Measurements from ENCODE around the gene COL6A2. TPM values are rescaled to one million over a fixed set of nuclear protein-coding genes. Genes with fewer than 3 reads are reported as not detected.

Gene COL6A2
- total RNA-seq, 4 donors from 2014 or later = 88.9 to 150 (median 126) TPM

DNA sequence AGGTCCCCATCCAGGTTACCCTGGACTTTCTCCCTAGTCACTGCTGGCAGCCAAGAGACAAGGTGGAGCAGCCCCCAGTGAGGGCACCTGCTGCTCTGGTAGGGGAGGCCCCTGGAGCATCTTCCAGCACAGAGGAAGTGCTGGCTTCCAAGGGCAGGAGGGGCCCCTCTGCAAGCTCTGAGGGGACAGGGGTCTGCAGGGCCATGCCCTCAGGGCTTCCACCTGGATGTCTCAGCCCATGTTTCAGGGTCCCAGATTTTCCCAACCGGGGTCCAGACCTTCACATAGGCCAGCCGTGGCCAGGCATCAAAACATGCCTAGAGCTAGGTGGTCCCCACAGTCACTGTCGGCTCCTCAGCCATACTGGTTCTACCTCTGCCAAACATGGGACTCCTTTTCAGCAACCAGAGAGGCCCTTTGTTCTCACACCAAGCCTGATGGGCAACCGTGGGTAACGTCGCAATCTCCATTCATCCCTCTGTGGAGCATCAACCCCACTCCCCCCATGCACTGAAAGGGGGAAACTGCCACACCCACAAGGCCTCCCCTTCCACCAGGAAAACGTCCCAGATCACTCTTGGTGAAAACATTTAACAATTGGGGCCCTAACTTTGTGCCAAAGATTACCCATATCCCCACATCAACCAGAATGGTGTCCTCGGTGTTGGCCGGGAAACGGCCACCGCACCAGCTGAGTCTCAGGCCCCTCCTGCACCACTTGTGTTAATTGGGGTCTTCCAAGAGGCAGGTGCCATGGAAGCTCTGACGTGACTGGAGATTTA, 1.9 kb upstream of the COL6A2 start:
- no peaks in the 10 kb centered on the region for H3K9me3 ChIP-seq
- peaks cover 48% of the 10 kb centered on the region for H3K4me1 ChIP-seq
- H3K27ac ChIP-seq = no peak overlapping the region

DNA sequence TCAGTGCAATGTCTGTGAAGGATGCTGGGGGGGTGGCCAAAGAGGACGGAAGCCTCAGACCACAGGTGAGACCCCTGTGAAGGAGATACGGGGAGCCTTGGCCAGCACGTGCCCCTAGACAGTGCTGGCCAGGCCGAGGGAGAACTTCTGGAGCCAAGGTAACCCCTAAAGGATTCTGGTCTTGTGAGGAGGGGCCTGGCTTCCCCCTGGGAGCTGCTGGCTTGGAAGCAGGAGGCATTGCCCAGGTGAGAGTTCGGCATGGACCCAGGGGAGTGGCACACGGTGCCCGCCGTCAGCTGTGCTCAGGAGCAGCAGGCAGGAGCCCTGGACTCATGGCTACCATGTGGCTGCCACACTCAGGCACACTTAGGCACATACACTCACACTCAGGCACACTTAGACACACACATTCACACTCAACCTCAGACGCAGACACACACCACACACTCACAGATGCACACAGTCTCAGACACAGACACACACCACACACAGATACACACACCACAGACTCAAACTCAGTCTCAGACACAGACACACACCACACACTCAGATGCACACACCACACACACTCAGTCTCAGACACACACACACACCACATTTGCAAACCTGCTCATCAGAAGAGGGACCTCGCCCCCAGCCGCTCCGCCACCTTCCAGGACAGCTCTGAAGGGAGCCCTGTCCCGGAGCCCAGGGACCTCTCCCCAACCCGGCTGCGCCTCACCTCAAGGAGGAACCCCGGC, 1.1 kb upstream of the COL6A2 start:
- WGBS = 61% methylated on average over 11 of the region's 16 CpGs
- Histone ChIP-seq H3K4me3 (peak overlapping the region; percentile 82), H3K9me3 (no peaks in the 10 kb centered on the region), H3K27me3 (peaks cover 31% of the 10 kb centered on the region), H3K36me3 (no peaks in the 10 kb centered on the region), H3K4me1 (peaks cover 44% of the 10 kb centered on the region), H3K27ac (peak overlapping the region; percentile 98)
- DNase-seq (ENCODE audit: low spot score in 2 of 2) = no peak
- TF ChIP-seq POLR2A (IDR thresholded peaks at IDR 0.05) (no peak), POLR2AphosphoS5 (IDR thresholded peaks at IDR 0.05) (no peak)

More for the DNA sequence above, 1.9 kb upstream of the COL6A2 start:
- DNase-seq (ENCODE audit: low spot score in 2 of 2) = no peak
- 92% methylated on average over 9 of the region's 12 CpGs for WGBS
- no peak for TF ChIP-seq POLR2AphosphoS5 (IDR thresholded peaks at IDR 0.05)
- TF ChIP-seq, protein P1, sequence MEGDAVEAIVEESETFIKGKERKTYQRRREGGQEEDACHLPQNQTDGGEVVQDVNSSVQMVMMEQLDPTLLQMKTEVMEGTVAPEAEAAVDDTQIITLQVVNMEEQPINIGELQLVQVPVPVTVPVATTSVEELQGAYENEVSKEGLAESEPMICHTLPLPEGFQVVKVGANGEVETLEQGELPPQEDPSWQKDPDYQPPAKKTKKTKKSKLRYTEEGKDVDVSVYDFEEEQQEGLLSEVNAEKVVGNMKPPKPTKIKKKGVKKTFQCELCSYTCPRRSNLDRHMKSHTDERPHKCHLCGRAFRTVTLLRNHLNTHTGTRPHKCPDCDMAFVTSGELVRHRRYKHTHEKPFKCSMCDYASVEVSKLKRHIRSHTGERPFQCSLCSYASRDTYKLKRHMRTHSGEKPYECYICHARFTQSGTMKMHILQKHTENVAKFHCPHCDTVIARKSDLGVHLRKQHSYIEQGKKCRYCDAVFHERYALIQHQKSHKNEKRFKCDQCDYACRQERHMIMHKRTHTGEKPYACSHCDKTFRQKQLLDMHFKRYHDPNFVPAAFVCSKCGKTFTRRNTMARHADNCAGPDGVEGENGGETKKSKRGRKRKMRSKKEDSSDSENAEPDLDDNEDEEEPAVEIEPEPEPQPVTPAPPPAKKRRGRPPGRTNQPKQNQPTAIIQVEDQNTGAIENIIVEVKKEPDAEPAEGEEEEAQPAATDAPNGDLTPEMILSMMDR (IDR thresholded peaks at IDR 0.05) = no peak
- TF ChIP-seq EP300 (IDR thresholded peaks at IDR 0.05) = no peak
- no peak for TF ChIP-seq POLR2A (IDR thresholded peaks at IDR 0.05)
- peaks cover 31% of the 10 kb centered on the region for H3K27me3 ChIP-seq
- no peaks in the 10 kb centered on the region for H3K36me3 ChIP-seq
- no peak overlapping the region for H3K4me3 ChIP-seq

DNA sequence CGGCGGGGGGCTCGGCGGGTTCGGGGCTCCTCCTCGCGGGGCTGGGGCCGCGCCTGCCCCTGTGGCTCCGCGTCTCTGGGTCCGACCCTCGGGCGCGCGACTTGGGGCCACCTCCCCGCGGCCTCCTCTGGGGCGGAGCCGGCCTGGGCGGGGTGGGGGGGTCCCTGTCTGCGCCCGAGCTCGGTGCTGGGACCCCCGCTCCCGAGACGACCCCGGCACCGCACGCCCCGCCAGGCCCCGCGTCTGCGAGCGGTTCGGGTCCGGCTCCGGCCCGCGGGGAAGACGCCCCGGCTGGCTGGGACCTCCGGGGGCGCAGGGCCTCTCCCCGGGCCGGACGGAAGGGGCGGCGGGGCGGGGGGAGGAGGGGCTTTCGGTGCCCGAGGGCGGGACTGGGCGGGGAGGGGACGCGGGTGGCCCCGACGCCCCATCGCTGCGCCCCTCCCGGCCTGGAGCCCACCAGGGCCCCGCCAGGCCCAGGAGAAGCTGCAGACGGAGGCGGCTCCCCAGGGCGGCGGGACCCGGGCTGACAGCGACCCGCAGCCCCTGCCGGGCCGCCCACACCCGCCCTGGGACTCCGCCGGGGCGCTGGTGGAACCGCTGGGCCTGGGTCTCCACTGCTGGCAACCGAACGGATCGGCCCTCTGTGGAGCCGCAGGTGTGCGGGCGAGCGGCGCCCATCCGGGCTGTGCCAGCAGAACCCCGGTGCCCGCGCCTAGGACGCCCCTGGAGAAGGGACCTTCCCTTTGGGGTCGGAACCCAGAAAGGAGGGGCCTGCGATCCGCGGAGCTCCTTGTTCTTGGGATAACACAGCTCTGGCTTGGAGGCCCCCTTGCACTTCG, 610 bp downstream of the COL6A2 start:
- 0% methylated on average over 10 of the region's 94 CpGs for WGBS
- DNase-seq (ENCODE audit: low spot score in 2 of 2) = peak; percentile 73 to 77
- TF ChIP-seq POLR2A (IDR thresholded peaks at IDR 0.05) (no peak), EP300 (IDR thresholded peaks at IDR 0.05) (no peak), POLR2AphosphoS5 (IDR thresholded peaks at IDR 0.05) (no peak)
- TF ChIP-seq, protein P1 (IDR thresholded peaks at IDR 0.05) = no peak
- Histone ChIP-seq H3K27me3 (peaks cover 31% of the 10 kb centered on the region), H3K4me1 (peaks cover 34% of the 10 kb centered on the region), H3K4me3 (peak overlapping the region; percentile 82), H3K27ac (peak overlapping the region; percentile 98), H3K36me3 (no peaks in the 10 kb centered on the region), H3K9me3 (peaks cover 5% of the 10 kb centered on the region)

DNA sequence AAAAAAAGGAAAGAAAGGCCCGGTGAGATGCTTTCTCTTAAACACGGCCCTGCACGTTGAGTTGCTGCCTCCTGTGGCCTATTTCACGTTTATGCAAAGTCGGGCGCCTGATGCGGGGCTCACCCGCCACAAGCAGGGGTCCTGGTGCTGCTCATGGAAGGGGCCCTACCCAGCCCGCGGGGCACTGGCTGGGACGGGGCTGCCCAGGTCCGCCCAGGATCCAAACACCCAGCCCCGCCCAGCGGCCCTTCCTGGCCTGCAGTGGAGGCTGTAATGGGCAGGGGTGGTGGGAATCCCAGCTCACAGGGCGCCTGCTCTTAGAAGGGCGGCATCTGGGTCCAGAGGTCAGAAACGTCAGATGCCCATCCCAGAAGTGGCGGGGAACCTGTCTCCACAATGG, 1.6 kb downstream of the COL6A2 start:
- no peaks in the 10 kb centered on the region for H3K36me3 ChIP-seq
- H3K27me3 ChIP-seq = peaks cover 31% of the 10 kb centered on the region
- DNase-seq (ENCODE audit: low spot score in 2 of 2) = peak; percentile 74 to 78
- no peak overlapping the region for H3K27ac ChIP-seq
- peak overlapping the region; percentile 82 for H3K4me3 ChIP-seq
- peaks cover 29% of the 10 kb centered on the region for H3K4me1 ChIP-seq
- no peak for TF ChIP-seq EP300 (IDR thresholded peaks at IDR 0.05)
- no peak for TF ChIP-seq POLR2AphosphoS5 (IDR thresholded peaks at IDR 0.05)
- no peak for TF ChIP-seq POLR2A (IDR thresholded peaks at IDR 0.05)
- TF ChIP-seq, protein P1 (IDR thresholded peaks at IDR 0.05) = no peak
- H3K9me3 ChIP-seq = peaks cover 5% of the 10 kb centered on the region
- 25% methylated on average over 18 of the region's 18 CpGs for WGBS

DNA sequence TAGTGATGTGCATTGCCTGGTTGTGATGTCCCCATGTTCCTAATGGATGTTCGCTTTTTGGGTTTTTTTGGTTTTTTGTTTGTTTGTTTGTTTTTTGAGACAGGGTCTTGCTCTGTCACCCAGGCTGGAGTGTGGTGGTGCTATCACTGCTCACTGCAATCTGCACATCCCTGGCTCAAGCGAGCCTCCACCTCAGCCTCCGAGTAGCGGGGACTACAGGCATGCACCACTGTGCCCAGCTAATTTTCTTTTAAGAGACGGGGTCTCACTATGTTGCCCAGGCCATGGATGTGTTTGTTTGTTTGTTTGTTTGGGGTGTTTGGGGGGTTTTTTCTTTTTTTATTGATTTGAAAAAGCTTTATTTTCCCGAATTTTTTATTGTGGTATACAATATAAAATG, 2.1 kb downstream of the COL6A2 start:
- H3K4me3 ChIP-seq = peak overlapping the region; percentile 82
- H3K4me1 ChIP-seq = peaks cover 29% of the 10 kb centered on the region
- H3K36me3 ChIP-seq = no peaks in the 10 kb centered on the region
- DNase-seq (ENCODE audit: low spot score in 2 of 2) = peak in 1 of 2 donors; percentile 48
- H3K27ac ChIP-seq = peak overlapping the region; percentile 29
- peaks cover 5% of the 10 kb centered on the region for H3K9me3 ChIP-seq
- peaks cover 31% of the 10 kb centered on the region for H3K27me3 ChIP-seq
- 71% methylated on average over 6 of the region's 6 CpGs for WGBS
- no peak for TF ChIP-seq EP300 (IDR thresholded peaks at IDR 0.05)
- no peak for TF ChIP-seq POLR2AphosphoS5 (IDR thresholded peaks at IDR 0.05)
- no peak for TF ChIP-seq POLR2A (IDR thresholded peaks at IDR 0.05)
- TF ChIP-seq, protein P1 (IDR thresholded peaks at IDR 0.05) = no peak

Measured in suprapubic skin (tissue), 4 donors.